GM19043 (cell line): ENCODE measurements around the gene CELF2.
A peak's percentile ranks its signal among the peaks of the same experiment; 100 is the strongest.

ENCODE experiments used
- ATAC-seq: cut with Tn5 transposase; IDR thresholded peaks from one replicate; pipeline ENCODE4 v1.9.1; 2021; ENCODE audit warnings: low read depth; ENCODE audit not compliant: unreplicated experiment

The CELF2 gene

DNA sequence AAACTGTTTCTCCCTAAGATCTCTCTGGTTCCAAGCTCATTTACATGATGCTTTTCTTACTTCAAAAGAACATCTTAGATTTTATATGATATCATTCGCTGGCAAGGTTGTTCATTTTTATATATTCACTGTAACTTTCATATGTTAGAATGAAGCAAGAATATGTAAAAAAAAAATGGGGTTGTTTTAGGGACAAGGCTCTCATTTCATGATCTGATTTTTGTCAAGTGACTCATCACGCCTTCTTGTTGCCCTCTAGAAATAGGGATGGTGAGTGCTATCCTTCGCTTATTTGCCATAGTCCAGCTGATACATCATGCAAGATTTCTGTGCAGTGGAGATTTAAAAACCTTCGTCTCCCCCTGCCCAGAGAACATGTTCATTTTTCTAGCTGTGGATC, 14.0 kb upstream of the CELF2 start:
- ATAC-seq = no peak

DNA sequence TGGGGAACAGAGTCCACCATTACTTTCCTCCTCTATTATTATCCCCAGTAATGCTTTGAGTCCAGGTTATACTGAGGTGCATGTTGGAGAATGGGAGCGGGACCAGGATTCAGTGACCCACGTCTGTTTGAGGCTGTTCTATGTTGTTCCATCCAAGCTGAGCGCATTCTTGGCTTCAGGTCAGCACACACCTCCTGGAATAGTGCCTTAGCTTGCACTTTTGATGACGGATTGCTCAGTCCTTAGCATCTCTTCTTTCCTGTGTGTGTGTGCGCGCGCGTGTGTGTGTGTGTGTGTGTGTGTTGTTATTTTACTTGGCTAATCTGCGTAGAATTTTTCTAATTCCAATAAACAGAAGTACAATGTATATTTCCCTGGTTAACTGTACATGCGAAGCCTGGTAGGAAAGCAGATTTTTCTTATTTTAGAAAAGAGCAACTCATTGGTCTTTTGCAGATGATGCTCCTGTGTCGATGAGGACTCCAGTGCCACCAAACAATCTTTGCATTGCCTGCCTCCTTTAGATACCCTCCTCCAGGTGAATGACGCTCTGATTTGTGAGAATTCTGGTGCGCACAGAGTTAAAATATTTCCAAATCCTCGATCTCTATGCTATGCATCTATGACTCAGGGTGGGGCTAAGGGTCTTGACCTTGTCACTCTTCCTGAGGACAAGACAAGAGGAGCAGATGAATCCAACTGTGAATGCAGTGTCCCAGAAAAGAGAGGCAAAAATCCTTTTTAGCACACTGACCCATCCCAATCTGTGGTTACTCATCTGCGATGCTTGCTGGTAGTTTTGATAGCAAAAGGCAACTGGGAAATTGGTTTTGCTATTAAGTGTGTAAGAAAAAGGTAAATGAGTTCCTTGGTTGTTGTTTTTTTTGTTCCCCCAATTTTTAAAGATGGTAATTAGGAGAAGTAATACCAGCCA, 13.3 kb upstream of the CELF2 start:
- no peak for ATAC-seq

DNA sequence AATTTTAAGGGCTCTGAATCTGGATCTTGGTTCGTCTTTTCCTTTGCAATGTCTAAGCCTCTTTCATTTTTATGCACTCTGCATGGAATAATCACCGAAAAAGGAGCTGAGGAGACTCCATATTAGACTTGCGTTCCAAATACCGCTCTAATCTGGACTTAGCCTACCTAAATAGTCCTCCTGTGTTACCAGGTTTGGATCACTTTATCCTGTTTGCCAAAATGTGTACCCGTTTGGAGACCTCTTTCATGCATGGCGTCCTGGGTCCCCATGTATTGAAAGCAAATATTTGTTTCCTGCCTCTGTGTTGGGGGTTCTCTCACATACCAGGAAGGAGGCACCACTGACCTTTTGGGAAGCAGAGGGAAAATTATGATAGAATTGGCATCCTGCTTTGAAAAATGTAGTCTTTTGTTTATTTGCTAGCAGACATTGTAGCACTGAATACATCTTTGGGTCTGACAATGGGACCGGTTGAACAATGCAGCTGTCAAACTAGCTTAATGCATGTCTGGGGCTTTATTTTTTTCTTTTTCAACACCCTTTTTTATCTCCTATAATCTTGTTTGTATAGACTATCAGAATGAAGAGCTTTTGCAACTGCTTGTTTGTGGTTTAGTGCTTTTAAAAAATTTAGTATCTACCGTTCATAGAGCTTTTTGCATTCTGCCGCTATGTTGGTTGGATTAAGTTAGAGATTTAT, 11.8 kb upstream of the CELF2 start:
- no peak for ATAC-seq

- ATAC-seq = no peak
Measured at GRCh38 chr10:11006428-11006825, 11.2 kb upstream of the CELF2 start.

- ATAC-seq = no peak
Measured at GRCh38 chr10:11007476-11008020, 10.1 kb upstream of the CELF2 start.

DNA sequence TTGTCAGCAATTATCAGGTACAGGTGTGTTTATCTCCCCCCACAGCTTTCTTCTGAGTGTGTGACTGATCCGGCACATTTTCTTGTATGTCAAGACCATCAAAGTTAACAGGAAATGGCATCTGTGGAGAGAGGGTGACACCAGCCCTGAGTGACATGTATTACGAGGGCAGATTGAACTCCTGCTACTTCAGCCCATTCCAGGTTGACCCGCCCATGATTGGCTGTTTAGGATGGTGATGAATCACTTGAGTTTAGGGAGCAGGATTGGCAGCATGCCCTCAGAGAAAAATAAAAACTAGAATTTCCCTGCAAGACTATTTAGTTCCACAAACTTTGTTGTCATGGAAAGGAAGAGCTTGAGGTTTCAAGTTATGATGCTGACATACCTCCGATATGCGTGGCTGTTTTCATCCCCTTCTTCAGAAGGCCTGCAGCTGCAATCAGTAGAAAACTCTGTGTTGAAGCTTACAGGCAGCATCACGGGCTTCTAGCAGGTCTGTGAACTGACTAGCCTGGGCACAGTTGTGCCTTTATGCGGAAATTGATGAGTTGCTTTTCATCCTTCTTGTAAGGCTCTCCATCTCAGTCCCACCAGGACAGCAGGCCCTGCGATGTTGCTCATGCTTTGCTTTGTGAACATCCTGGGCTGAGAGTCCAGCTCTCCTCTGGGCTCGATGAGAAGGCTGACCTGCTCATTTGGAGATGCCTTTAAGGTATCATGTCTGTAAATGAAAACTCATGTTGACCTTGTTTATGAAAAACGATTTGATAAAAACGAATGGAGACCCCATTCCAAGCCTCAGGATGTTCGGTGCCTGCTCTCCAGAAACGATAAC, 8.0 kb upstream of the CELF2 start:
- no peak for ATAC-seq

GRCh38 chr10:11010582-11010981, 7.1 kb upstream of the CELF2 start:
- no peak for ATAC-seq

- ATAC-seq = no peak
Measured at GRCh38 chr10:11011436-11011835, 6.2 kb upstream of the CELF2 start.

DNA sequence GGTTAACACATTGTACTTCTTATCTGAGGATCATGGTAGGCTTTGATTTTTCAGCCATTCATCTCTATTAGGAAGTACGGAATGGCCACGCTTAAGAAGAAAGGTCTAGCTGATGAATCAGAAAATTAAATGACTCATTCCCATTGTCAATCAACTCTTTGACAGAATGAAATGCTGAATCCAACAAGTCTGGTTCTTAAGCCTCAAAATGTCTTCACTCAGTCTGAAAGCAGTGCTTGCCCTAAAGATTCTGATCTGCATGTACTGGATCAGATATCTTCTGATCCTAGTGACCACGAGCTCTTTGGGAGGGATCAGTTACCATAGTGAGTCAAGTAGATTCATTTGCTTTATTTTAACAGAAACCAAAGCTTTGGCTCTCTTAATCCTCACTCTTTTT, 5.7 kb upstream of the CELF2 start:
- no peak for ATAC-seq

- ATAC-seq = no peak
Measured at GRCh38 chr10:11012421-11013295, 5.0 kb upstream of the CELF2 start.

GRCh38 chr10:11013836-11014235, 3.8 kb upstream of the CELF2 start:
- ATAC-seq = no peak

DNA sequence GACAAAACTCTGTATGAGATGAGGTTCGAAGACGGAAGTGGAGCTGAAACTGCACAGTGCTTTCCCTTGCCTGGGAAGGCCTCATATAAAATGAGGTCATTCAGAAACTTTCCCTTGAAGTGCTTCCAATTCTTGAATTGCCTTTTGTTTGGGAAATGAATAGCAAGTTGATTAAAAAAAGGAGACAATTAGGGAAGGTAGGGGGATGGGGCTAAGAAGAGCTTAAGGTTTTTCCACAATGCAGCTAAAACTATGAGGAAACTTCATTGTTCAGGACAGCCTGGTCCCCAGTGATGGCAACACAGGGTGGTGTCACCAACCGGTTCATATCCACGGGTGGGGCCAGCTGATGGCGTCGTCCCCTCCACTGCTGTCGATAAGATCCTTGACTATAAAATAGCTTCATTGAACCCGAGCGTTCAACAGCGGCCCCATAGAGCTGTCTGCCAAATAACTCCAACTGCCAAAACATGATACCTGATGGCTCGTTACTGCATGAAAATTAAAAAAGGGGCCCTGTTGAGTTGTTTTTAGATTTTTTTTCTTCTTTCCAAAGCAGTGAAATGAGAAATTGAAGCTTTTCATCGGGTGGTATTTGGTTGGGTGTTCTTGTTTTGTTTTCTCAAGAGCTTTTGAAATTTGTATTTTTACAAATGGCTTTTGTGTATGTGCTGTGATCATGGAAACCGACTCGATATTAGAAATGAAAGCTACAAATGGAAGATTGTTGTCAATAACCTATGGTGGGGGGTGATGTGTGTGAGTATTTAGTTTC, 2.8 kb upstream of the CELF2 start:
- no peak for ATAC-seq

DNA sequence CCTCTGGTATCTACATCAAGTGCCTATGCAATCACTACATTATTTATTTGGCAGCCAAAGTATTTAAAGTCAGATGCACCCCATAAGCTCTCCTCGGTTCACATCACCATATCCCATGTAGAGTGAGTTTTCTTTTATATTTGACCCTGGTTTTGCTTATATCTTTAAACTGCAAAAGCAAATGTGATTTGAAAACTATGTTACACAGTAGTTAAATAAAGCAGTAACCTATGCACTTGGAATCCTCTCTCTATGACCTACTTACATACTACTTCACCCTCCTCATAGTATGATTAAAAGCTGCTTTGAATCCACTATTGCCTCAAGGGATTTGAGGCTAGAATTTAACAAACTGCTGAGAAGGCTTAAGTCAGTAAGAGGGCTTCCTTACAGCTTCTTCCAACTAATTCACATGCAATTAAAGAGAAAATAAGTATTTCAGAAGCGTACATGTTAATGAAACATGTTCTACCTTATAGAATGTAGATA, 2.2 kb upstream of the CELF2 start:
- ATAC-seq = no peak

DNA sequence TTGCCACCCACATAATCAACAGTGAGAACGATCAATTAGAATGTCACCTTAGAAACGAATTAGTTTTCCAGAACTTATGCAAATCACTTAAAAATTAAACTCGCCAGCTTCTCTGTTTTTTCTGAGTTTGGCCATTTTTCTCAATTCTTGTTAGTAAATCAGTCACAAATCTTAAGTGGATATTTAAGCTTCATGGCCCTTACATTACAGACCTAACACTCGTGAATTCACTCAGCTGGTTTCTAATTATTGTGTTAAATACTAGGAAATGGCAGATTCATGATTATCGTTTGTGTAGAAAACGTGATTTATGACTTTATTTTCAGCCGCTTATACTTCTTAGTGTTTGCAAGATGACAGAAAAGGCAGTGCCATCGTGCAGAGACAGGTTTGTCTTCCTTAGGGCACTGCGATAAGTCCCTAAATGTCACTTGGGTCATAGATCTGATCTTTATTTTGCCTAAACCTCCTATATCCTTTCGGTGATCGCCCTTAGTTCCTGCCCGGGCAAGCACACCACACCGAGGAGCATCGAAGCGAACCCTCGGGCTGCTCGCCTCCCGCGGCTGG, 587 bp upstream of the CELF2 start:
- peak; percentile 24 for ATAC-seq

DNA sequence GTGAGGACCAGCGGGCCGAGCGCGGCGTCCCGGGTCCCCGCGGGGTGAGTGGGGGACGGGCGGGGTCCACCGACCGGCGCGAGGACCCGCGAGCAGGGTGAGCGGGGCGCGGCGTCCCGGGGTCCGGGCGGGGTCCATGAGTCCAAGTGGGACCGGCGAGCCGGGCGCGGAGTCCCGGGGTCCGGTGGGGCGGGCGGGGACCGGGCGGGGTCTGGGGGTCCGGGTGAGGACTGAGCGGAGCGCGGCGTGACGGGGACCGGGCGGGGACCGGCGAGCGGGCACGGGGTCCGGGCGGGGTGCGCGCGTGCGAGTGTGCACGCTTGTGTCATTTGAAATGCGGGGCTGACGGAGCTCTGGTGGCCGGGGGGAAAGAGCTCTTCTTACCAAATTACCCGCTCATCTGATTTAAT, 765 bp downstream of the CELF2 start:
- no peak for ATAC-seq

- ATAC-seq = no peak
Measured at GRCh38 chr10:11018855-11019631, 1.4 kb downstream of the CELF2 start.

- ATAC-seq = no peak
Measured at GRCh38 chr10:11019724-11020547, 2.3 kb downstream of the CELF2 start.
